ENCODE measurements around the gene SIN3B.

Gene SIN3B

GRCh38 chr19:16911046-16911445, 81.8 kb downstream of the SIN3B start:
- DNase-seq (ENCODE audit: low read depth): no peak

GRCh38 chr19:16912780-16913179, 83.6 kb downstream of the SIN3B start:
- no peak for DNase-seq (ENCODE audit: low read depth)

- DNase-seq (ENCODE audit: low read depth): no peak
Measured at GRCh38 chr19:16914421-16914820, 85.2 kb downstream of the SIN3B start.

- DNase-seq (ENCODE audit: low read depth): no peak
Measured at GRCh38 chr19:16915135-16915534, 85.9 kb downstream of the SIN3B start.

- no peak for DNase-seq (ENCODE audit: low read depth)
Measured at GRCh38 chr19:16915734-16916133, 86.5 kb downstream of the SIN3B start.

GRCh38 chr19:16917401-16917800, 88.2 kb downstream of the SIN3B start:
- no peak for DNase-seq (ENCODE audit: low read depth)

- DNase-seq (ENCODE audit: low read depth): no peak
Measured at GRCh38 chr19:16919496-16919895, 90.3 kb downstream of the SIN3B start.

GRCh38 chr19:16920816-16921529, 91.8 kb downstream of the SIN3B start:
- DNase-seq (ENCODE audit: low read depth): peak; percentile 27

GRCh38 chr19:16921766-16922591, 92.8 kb downstream of the SIN3B start:
- no peak for DNase-seq (ENCODE audit: low read depth)

- DNase-seq (ENCODE audit: low read depth): no peak
Measured at GRCh38 chr19:16922592-16922934, 93.4 kb downstream of the SIN3B start.

- DNase-seq (ENCODE audit: low read depth): no peak
Measured at GRCh38 chr19:16922949-16923348, 93.8 kb downstream of the SIN3B start.

- no peak for DNase-seq (ENCODE audit: low read depth)
Measured at GRCh38 chr19:16927883-16928282, 98.7 kb downstream of the SIN3B start.

- no peak for DNase-seq (ENCODE audit: low read depth)
Measured at GRCh38 chr19:16928351-16928750, 99.2 kb downstream of the SIN3B start.

- no peak for DNase-seq (ENCODE audit: low read depth)
Measured at GRCh38 chr19:16928916-16929315, 99.7 kb downstream of the SIN3B start.

Measured in fibroblast of the conjunctiva (primary cell).